ENCODE data around the gene PCDHGA2.
A peak's percentile ranks its signal among the peaks of the same experiment; 100 is the strongest.
"Not testable (repeated sequence)": the region's sequence is repeated elsewhere in the genome, so short reads cannot be mapped to it uniquely, and the experiment has no call there.

Gene PCDHGA2

GRCh38 chr5:141313711-141314110, 24.8 kb upstream of the PCDHGA2 start (continued):
- TF ChIP-seq POU6F1 (CRISPR knock-in tag; IDR thresholded peaks at IDR 0.05; ENCODE audit: borderline replicate concordance, low read depth) (no peak), TOX (CRISPR knock-in tag; IDR thresholded peaks at IDR 0.05; ENCODE audit: borderline replicate concordance) (no peak), CSRNP3 (CRISPR knock-in tag; IDR thresholded peaks at IDR 0.05) (no peak), ZC3H10 (CRISPR knock-in tag; IDR thresholded peaks at IDR 0.05) (no peak), CSDC2 (CRISPR knock-in tag; IDR thresholded peaks at IDR 0.05) (no peak)

- not testable (repeated sequence) for ATAC-seq
Observed at GRCh38 chr5:141316963-141317362, 21.6 kb upstream of the PCDHGA2 start.

- no peak for ATAC-seq
- TF ChIP-seq ISL1 (CRISPR knock-in tag; IDR thresholded peaks at IDR 0.05), result no peak
- TF ChIP-seq GLIS3 (CRISPR knock-in tag; IDR thresholded peaks at IDR 0.05), result no peak
- TF ChIP-seq TOX (CRISPR knock-in tag; IDR thresholded peaks at IDR 0.05; ENCODE audit: borderline replicate concordance), result no peak
- no peak for TF ChIP-seq PATZ1 (CRISPR knock-in tag; IDR thresholded peaks at IDR 0.05; ENCODE audit: borderline replicate concordance)
- no peak for TF ChIP-seq ESRRG (CRISPR knock-in tag; IDR thresholded peaks at IDR 0.05)
- no peak for TF ChIP-seq ZNF70 (CRISPR knock-in tag; IDR thresholded peaks at IDR 0.05)
- no peak for TF ChIP-seq CSRNP3 (CRISPR knock-in tag; IDR thresholded peaks at IDR 0.05)
Observed at GRCh38 chr5:141319202-141319601, 19.4 kb upstream of the PCDHGA2 start.

GRCh38 chr5:141319699-141320098, 18.9 kb upstream of the PCDHGA2 start:
- TF ChIP-seq ZNF565 (CRISPR knock-in tag; conservative IDR thresholded peaks at IDR 0.05; ENCODE audit: low read depth) (no peak), PATZ1 (CRISPR knock-in tag; IDR thresholded peaks at IDR 0.05; ENCODE audit: borderline replicate concordance) (0 out of 2 replicates have a peak, but pooled peaks have one; percentile 14)
- no peak for ATAC-seq

- 0 out of 2 replicates have a peak, but pooled peaks have one; percentile 54 for TF ChIP-seq GLIS3 (CRISPR knock-in tag; IDR thresholded peaks at IDR 0.05)
- TF ChIP-seq SNAI2 (CRISPR knock-in tag; IDR thresholded peaks at IDR 0.05), result no peak
- no peak for TF ChIP-seq BACH2 (CRISPR knock-in tag; IDR thresholded peaks at IDR 0.05; ENCODE audit: borderline replicate concordance)
- no peak for TF ChIP-seq PATZ1 (CRISPR knock-in tag; IDR thresholded peaks at IDR 0.05; ENCODE audit: borderline replicate concordance)
- TF ChIP-seq ZFP3 (CRISPR knock-in tag; IDR thresholded peaks at IDR 0.05), result 0 out of 2 replicates have a peak, but pooled peaks have one; percentile 14
- peak; percentile 96 for ATAC-seq
Observed at GRCh38 chr5:141320225-141321169, 18.1 kb upstream of the PCDHGA2 start, which contains the start of gene TAF7. TSS of gene TAF7 (minus strand) at chr5:141320784. CDS start at chr5:141320044, 740 bp downstream.
